Dermis microvascular lymphatic vessel endothelial cell (primary cell): ENCODE results near the gene GOLGA5. TPM values are rescaled to one million over a fixed set of nuclear protein-coding genes. Genes with fewer than 3 reads are reported as not detected.
A peak's percentile ranks its signal among the peaks of the same experiment; 100 is the strongest.
"Not testable (repeated sequence)": the region's sequence is repeated elsewhere in the genome, so short reads cannot be mapped to it uniquely, and the experiment has no call there.

Source experiments
- DNase-seq, 2 donors: peaks; one replicate each; pipeline versions ENCODE4 v3.0.0 to v3.0.0-alpha.2; 2010; ENCODE audit warnings: low read depth in 2 of 2
- total RNA-seq: library from RNA; depleted of rRNA; stranded (reverse); fragments of >200 nt; gene quantifications from 2 replicates; pipeline ENCODE4 v1.2.1, GENCODE V29; 2014

GOLGA5 gene
- total RNA-seq, 1 donor from 2014 or later, result 22.9 TPM

GRCh38 chr14:92778868-92779565, 15.1 kb upstream of the GOLGA5 start:
- not testable (repeated sequence) for DNase-seq

DNA sequence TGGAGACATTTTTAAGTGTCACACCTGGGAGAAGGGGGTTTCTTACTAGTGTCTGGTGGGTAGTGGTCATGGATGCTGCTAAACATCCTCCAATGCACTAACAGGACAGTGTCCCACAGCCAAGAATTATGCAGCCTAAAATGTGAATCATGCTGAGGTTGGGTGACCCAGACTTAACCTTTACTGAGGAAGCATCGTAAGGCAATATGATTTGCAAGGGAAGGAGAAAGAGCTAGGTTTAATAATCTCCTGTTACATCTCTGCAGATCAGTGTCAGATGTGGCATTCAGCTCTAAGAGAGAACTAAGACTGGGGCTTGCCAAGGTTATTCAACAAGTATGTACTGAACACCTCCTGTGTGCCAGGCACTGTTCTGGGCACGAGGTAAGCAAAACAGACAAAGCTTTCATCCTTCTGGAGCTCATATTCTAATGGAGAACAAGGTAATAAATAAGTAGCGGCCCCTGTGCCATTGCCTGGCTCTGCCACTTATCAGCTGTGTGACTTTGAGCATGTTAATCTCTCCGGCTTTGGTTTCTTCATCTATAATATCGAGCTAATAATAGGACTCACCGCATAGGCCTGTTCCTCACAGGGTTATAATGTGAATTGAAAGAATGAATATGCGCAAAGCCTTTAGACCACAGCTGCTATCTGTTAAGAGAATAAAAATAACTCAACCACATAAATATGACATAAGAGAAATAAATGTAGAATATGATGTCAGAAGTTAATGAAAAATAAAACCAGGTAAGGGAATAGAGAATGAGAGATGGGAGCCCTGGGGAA, 13.5 kb upstream of the GOLGA5 start:
- DNase-seq, result no peak

DNA sequence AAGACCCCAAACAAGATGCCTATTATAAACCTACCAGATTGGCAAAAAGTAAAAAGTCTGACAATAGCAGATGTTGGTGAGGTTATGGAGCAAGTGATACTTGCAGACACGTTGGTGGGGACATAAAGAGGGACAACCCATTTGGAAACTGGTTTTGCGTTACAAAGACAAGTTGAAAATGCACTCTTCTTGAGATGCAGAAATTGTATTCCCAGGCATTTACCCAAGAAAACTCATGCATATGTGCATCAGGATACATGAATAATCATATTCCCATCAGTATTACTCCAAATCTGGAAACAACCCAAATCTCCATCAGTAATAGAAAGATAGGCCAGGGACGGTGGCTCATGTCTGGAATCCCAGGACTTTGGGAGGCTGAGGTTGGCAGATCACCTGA, 12.8 kb upstream of the GOLGA5 start:
- DNase-seq, result no peak

DNA sequence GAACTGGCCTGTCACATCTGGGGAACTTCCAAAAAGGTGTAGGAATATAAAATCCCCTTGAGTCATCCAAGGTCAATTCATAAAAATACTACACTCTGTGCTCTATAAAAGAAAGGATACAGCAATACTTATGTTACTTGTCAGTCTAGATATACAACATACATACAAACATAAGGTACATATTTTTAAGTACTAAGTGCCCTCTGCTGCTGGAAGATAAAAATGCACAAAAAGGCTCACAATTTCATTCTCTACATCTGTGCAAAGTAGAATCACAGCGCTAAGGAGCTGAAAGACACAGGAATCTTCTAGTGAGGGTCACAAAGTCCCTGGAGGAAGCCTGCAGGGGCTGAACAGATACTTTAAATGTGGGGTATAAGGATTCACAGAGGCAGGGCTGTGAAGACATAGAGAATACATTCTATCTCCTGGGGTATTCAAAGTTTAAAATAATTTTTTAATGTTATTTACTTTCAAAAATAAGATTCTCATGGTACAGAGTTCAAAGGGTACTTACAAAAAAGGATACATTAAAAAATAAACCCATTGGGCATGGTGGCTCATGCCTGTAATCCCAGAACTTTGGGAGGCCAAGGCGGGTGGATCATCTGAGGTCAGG, 10.2 kb upstream of the GOLGA5 start:
- DNase-seq, result peak; percentile 48 to 69

- peak in 1 of 2 donors; percentile 21 for DNase-seq
These were observed 8.3 kb upstream of the GOLGA5 start for GRCh38 chr14:92785667-92786426.

GRCh38 chr14:92786427-92786756, 7.7 kb upstream of the GOLGA5 start:
- DNase-seq, result no peak

DNA sequence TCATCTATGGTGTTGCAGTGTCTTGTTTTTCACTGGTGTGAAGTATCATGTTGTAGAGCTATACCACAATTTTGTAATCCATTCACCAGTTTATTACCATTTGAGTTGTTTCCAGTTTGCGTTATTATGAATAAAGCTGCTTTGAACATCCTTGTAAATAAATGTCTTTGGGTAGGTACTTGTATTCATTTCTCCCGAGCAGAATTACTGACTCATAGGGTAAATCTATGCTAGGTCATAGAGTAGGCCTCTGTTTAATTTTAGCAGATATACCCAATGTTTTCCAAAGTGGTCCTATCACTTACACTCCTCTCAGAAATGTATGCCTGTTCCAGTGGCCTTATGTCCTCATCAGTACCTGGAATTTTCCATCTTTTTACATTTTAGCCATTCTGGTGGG, 6.6 kb upstream of the GOLGA5 start:
- no peak for DNase-seq

- DNase-seq, result no peak
These were observed 4.5 kb upstream of the GOLGA5 start for GRCh38 chr14:92789457-92790089.

- peak; percentile 23 to 44 for DNase-seq
These were observed 1.2 kb upstream of the GOLGA5 start for GRCh38 chr14:92792885-92793284.

DNA sequence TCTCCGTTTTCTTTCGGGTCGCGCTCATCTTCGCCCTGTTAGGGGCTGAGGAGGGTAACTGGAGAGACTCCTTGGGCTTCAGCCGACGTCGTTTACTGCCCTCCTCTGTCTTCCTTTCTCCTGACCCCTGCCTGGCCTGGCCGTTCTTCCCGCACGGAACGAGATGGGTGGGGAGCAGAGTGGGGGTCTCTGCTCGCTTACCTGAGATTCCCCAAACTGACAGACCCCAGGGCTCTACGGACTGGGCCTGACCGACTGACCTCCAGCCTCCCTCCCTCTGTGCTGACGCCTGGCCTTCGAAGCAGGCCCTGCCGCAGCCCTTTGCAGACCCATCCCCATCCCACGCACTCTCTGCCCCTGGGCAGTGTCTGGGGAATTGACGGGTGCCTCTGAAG, 439 bp downstream of the GOLGA5 start:
- DNase-seq, result peak in 1 of 2 donors; percentile 39

DNA sequence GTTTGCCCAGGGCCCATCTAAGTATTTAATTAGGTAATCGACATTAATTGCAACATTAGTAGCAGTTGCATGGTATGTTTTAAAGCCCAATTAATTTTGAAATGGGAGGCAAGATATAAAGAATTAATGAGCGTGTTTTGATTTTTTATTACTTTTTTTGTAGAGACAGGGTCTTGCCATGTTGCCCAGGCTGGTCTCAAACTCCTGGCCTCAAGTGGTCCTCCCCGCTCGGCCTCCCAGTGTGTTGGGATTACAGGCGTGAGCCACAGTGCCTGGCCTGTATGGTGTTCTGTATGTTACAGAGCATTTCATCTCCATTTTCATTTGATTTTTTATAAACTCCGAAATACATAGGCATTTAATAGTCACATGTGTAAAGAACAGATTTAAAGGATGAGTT, 856 bp downstream of the GOLGA5 start:
- DNase-seq, result no peak

- DNase-seq, result no peak
These were observed 4.0 kb downstream of the GOLGA5 start for GRCh38 chr14:92797935-92798653.

- no peak for DNase-seq
These were observed 4.7 kb downstream of the GOLGA5 start for GRCh38 chr14:92798811-92799210.

DNA sequence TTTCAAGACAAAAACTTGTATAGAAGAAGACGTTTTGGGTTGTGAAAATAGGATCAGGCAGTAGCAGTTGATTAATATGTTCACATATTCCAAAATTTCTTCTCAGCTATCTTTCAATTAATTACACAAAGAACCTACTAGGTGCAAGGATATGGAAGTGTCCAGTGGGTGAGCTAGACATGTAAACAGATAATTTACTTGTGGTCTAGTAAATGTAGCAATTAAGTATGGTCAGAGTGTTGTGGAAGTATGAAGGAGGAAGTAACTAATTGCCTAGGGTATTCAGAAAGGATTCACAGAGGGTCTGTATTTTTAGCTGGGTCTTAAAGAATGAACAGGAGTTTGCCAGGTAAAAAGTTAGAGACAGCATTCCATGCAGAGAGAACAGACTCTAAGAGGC, 5.9 kb downstream of the GOLGA5 start:
- no peak for DNase-seq

DNA sequence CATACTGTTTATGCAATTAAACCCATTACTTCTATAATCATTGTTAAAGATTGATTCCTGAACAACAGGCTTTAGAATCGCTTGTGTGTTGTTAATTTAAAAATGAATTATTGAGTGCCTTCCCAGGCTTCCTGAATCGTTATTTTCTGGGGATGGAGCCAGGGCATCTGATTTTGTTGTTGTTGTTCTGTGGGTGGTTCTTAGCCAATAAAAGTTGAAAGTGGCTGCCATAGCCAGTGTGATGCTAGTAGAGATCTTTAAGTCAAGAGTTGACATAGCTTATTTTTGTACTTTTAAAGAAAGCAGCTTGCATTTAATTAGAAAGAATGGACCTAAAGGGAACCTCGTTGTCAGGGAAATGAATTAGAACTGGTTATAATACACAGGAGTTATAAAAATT, 6.4 kb downstream of the GOLGA5 start:
- DNase-seq, result no peak

DNA sequence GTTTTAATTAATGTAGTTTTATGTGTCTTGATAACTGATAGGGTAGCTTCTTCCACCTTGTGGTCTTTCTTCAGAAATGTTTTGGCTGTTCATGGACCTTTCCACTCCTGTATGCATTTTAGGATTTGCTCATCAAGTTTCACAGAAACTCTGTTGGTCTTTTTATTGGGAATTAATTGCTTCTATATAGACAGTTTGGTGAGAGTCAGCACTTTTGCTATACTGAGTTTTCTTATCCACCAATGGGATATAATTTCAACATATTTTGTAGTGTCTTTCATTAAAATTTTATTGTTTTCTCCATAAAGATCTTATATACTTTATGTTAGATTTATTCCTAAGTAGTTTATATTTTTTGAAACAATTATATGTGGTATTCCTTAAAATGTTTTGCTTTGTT, 7.8 kb downstream of the GOLGA5 start:
- DNase-seq, result no peak

GRCh38 chr14:92802678-92803077, 8.6 kb downstream of the GOLGA5 start:
- DNase-seq, result no peak

- DNase-seq, result no peak
These were observed 19.1 kb downstream of the GOLGA5 start for GRCh38 chr14:92813201-92813600.

DNA sequence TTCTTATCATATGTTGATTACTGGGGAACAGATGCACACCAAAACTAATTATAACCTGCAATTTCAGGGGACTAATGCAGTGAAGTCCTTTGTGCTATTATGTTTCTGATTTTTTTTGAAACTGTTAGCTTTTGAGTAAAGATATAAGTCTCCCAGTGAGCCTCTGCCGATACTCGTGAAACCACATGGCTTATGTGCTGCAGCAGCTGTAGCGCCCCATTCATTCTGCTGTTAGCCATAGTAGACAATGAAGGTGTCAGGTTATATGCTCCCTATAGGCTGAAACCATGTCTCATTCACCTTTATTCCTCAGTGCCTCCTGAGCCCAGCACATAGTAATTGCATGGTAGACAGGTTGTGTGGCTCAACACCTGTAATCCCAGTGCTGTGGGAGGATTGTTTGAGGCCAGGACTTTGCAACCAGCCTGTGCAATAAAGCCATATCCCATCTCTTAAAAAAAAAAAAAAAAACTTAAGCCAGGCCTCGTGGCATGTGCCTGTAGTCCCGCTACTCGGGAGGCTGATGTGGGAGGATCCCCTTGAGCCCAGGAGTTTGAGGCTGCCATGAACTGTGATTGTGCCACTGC, 25.0 kb downstream of the GOLGA5 start:
- no peak for DNase-seq
